GM08714 (cell line): ENCODE measurements around the gene TBXT.

ENCODE experiments used
- H3K4me3 ChIP-seq: fragments of 200-500 bp; sonication (Bioruptor generic); 2 replicates; pipeline ENCODE4 v1.5.1; 2014; ENCODE audit warnings: mild to moderate bottlenecking, low read length, inconsistent platforms
- ZNF274 ChIP-seq: IDR thresholded peaks from 2 replicates; pipeline ENCODE4 v1.6.1; 2012; ENCODE audit warnings: mild to moderate bottlenecking, low read depth, low read length

The TBXT gene, protein sequence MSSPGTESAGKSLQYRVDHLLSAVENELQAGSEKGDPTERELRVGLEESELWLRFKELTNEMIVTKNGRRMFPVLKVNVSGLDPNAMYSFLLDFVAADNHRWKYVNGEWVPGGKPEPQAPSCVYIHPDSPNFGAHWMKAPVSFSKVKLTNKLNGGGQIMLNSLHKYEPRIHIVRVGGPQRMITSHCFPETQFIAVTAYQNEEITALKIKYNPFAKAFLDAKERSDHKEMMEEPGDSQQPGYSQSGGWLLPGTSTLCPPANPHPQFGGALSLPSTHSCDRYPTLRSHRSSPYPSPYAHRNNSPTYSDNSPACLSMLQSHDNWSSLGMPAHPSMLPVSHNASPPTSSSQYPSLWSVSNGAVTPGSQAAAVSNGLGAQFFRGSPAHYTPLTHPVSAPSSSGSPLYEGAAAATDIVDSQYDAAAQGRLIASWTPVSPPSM

GRCh38 chr6:166167801-166168615, at the start of gene TBXT:
TSS of gene TBXT (minus strand) at chr6:166167851. CDS start at chr6:166167591, 260 bp downstream.
- TF ChIP-seq ZNF274, result no peak
- H3K4me3 ChIP-seq, result peak within 1 kb of the TSS; percentile 40; the same call in 1 of the 2 replicates

- no peak overlapping the region for H3K4me3 ChIP-seq
- TF ChIP-seq ZNF274, result no peak
Measured at GRCh38 chr6:166207284-166207561, 39.6 kb upstream of the TBXT start.

GRCh38 chr6:166206510-166207283, 39.0 kb upstream of the TBXT start:
- no peak for TF ChIP-seq ZNF274
- no peak overlapping the region for H3K4me3 ChIP-seq

DNA sequence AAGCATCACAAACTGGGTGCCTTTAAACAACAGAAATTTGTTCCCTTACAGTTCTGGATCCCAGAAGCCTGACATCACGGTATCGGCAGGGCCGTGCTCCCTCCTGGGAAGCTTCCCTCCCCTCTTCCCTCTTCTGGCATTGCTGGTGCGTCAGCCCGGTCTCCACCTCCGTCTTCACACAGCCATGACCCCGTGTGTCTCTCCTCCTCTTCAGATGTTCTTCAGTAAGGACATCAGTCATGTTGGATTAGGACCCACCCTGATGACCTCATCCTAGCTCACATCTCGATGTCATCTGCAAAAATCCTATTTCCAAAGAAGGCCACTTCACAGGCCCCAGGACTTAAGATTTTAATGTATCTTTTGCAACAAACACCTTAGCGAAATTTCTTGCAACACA, 38.4 kb upstream of the TBXT start:
- no peak for TF ChIP-seq ZNF274
- no peak overlapping the region for H3K4me3 ChIP-seq

DNA sequence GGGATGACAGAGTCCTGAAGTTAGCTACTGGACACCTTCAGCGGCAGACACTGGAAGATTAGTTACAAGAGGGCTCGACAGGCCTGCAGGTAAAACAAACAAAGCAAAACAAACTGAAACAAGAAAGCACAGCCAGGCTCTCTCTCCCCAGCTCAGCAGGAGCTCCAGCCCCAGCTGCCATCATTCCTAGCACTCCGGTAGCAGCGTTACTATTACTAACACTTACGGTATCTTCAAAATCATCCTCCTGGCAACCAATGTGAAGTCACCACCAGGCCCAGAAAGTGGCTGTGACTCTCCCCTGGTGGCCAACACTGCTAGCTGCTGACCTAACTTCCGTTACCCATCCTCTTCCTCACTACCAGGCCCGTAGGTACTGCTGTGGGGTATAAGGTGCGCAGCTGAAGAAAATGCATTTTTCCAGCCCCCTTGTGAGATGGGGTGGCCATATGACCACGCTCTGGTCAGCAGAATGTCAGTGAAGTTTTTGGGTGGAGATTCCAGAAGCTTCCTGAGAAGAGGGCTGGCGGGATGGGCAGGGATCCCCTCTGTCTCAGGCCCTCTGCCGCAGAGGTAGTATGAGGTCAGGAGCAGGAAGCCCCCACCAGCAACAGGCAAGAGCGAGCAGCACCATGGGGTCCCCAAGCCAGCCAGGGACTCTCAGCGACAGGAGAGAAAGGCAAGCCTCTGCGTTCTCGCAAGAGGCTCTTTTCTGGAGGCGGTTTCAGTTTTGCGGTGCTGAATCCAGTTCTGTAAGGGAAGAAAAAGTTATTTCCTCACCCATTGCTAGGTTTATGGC, 37.4 kb upstream of the TBXT start:
- H3K4me3 ChIP-seq, result no peak overlapping the region
- TF ChIP-seq ZNF274, result no peak

GRCh38 chr6:166203641-166204222, 36.1 kb upstream of the TBXT start:
- no peak for TF ChIP-seq ZNF274

GRCh38 chr6:166203003-166203640, 35.5 kb upstream of the TBXT start:
- H3K4me3 ChIP-seq, result no peak overlapping the region
- no peak for TF ChIP-seq ZNF274

More at GRCh38 chr6:166203641-166204222, 36.1 kb upstream of the TBXT start:
- H3K4me3 ChIP-seq, result no peak overlapping the region

- no peak overlapping the region; the same call in 1 of the 2 replicates for H3K4me3 ChIP-seq
- TF ChIP-seq ZNF274, result no peak
Measured at GRCh38 chr6:166202321-166202733, 34.7 kb upstream of the TBXT start.

DNA sequence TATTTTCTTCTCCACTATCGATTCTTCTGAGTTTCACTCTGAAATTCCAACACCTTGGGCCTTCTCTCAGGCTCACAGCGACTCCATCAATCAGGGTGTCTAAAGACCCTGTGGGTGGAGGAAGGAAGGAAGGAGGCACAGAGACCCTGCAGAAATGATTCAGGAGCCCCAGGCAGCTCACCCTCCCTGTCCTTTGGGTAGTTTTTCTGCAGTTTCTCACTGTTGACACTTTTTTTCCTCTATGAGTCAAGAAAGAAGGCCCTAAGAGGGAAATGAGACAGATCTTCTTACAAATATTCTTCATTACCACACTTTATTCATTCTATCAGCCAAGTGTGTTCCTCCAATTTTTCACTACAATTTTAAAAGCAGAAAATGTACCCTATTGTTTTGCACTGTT, 34.2 kb upstream of the TBXT start:
- no peak for TF ChIP-seq ZNF274
- no peak overlapping the region; the same call in 1 of the 2 replicates for H3K4me3 ChIP-seq

GRCh38 chr6:166197361-166197760, 29.7 kb upstream of the TBXT start:
- no peak for TF ChIP-seq ZNF274
- no peak overlapping the region for H3K4me3 ChIP-seq

- TF ChIP-seq ZNF274, result no peak
- H3K4me3 ChIP-seq, result no peak overlapping the region
Measured at GRCh38 chr6:166195860-166196238, 28.2 kb upstream of the TBXT start.

- no peak overlapping the region for H3K4me3 ChIP-seq
- no peak for TF ChIP-seq ZNF274
Measured at GRCh38 chr6:166194914-166195859, 27.5 kb upstream of the TBXT start.
